HG03039 (cell line): Measurements from ENCODE around the gene TSPAN7.
A peak's percentile ranks its signal among the peaks of the same experiment; 100 is the strongest.

Experiments used
- ATAC-seq: cut with Tn5 transposase; IDR thresholded peaks from one replicate; pipeline ENCODE4 v1.9.1; 2021; ENCODE audit warnings: mild to moderate bottlenecking, moderate library complexity; ENCODE audit not compliant: unreplicated experiment

Gene TSPAN7, protein sequence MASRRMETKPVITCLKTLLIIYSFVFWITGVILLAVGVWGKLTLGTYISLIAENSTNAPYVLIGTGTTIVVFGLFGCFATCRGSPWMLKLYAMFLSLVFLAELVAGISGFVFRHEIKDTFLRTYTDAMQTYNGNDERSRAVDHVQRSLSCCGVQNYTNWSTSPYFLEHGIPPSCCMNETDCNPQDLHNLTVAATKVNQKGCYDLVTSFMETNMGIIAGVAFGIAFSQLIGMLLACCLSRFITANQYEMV

DNA sequence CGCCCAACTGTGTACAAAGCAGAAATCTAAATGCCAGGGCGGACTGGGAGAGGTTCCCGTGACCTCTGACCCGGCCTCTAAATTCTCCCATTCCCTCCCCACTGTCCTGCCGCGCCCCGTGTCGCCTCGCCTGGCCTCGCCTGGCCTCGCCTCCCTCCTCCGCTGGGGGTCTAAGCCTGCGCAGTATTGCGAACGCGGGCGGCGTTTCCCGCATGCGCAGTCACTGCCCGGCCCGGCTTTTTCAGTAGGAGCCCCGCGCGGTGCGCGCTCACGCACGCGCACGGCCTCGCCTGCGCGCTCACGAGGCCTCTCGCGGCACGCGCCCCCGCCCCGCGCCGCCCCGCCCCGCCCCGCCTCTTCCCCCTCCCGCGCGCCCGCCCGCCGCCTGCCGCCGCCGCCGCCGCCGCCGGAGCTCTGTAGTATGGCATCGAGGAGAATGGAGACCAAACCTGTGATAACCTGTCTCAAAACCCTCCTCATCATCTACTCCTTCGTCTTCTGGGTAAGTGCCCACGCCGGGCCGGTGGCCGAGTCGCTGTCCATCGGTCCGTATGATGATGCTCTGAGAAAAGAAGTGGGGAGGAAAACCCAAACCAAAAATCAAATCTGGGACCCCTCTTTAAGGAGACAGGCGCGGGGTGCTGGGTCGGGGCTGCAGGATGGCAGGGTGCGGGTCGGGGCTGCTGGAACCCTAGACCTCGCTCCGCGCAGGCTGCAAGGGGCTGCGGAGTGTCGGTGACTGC lies at the start of gene TSPAN7:
TSPAN7 (plus strand) TSS at position 417 of the 743 bp plus-strand sequence; CDS start at position 422, 5 bp downstream.
- ATAC-seq = peak; percentile 82

DNA sequence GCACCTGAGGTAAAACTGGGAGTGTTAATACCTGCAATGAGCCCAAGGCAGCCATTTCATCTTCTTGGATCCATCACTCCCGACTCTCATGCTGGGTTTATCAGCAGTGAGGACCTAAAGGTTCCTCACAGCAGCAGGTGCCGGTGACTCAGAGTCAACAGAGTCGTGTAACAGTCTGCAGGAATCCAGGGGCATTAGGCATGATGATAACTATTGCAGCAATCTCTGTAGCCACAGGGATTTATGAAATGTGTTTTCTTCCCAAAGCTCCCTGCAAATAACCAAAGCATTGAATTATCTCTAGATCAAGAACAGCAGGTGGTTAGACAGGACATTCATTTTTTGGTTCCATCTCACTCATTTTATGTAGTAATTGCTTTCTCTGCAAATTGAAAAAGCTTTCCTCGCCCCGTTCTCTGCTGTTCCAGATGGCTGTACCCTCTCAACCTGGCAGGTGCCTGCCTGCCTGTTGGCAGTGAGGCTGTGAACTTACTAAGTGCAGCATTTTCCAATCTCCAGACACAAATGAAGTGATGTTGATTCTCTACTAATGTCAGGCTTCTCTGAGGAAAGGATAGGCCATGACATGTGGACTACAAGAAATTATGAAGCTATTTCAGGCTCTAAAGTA lies 48.1 kb upstream of the TSPAN7 start:
- no peak for ATAC-seq

DNA sequence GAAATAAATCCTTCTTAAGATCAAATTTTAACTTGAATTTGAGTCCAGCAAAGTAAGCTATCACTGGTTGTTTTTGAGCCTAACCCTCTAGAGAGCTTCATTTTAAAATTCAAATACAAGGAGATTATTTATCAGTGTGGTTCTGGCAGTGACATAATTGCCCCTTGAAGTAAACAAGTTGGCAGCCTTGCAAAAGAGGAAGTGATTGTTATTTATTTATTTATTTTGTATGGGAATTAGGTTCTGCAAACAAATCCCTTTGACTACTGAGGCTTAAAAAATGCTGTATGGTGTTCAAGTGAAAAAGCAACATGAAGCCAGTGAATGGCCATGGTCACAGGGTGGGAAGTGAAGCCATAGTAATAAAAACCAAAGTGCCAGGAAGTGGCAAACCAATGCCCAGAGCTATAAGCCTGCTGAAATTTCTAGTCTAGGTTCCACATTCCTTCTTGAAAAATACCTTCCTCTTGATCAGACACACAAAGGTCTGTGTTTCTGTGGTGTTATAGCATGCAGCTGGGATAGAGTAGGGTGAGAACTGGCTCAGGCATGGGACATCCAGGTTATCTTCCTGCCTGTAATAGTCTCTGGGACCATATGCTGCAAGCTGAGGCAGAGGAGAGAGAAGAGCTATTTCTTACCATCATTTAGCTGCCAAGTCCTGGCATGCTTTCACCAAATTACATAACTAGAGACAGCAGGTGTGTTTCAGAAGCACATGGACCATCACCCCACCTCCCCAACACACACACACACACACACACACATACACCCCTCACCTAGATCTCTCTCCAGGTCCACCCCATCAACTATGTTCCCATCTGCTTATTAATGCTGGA lies 47.1 kb upstream of the TSPAN7 start:
- ATAC-seq = no peak

GRCh38 chrX:38515291-38515690 lies 46.1 kb upstream of the TSPAN7 start:
- ATAC-seq = no peak

- ATAC-seq = no peak
These were observed 45.1 kb upstream of the TSPAN7 start for GRCh38 chrX:38516196-38516774.

GRCh38 chrX:38519651-38520050 lies 41.7 kb upstream of the TSPAN7 start:
- ATAC-seq = no peak

GRCh38 chrX:38538134-38538533 lies 23.2 kb upstream of the TSPAN7 start:
- ATAC-seq = no peak

DNA sequence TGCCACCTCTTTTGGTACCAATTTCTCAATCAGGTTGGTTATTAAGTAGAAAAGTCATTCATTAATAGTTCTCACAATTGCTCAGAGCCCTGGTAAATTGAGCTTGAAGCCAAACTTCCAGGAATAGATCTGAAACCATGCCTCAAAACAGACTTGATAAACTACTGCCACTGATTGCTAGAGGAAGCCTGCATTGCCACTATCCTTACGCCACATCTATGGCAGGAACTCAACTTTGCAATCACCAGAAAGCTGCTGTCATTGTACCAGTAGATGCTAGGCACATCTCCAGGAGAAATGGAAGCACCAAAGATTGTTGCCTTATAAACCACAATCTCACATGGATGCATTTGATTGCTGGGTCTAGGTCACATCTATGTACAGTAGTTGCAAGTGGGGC lies 21.6 kb upstream of the TSPAN7 start:
- no peak for ATAC-seq

- ATAC-seq = no peak
These were observed 12.8 kb upstream of the TSPAN7 start for GRCh38 chrX:38548508-38548907.

DNA sequence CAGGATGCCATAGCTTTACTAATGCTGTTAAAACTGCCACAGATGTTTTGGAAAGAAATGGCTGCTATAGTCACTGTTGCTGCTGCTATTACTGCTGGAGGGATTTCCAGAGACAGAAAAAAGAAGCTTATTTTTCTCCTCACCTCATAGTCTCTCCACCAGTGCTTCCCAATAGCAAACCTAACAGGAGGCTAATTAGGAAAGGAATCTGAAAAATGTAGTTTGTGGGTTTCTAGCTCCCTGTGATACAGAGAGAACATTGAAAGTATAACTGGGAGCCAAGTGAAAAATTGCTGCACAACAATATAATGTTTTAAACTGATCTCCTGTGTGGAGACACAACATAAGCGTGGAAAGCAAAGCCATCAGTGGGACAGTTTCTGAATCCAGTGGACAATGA lies 8.6 kb upstream of the TSPAN7 start:
- no peak for ATAC-seq

DNA sequence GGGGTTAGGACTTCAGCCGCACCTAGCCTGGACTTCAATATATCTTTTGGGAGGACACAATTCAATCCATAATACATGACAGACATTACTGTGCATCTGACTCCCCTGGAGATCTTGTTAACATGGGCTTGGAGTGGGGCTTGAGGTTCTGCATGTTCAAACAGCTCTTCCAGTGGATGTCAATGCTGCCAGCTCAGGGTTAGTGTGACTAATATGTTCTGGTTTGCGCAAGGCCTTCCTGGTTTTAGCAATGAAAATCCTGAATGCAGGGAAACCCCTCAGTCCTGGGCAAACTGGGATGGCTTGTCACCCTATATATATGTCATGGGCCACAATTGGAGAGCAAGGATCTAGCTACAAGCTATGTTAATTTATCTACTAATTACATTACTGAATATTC lies 2.7 kb upstream of the TSPAN7 start:
- ATAC-seq = no peak

DNA sequence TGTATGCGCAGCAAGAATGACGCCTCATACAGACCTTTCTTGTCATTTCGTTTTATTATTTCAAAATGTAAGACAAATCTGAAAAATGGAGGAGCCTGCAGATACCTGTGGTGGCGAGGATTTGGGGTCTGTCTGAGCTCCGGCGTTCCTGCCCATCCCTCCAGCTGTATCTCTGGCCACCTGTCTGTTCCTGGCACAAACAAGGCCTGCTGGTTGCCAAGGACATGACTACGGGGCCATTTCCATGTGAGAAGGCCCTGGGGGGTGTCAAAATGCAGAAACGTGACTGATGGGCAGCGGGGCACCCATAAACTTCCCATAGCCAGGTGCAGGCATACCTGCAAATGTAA lies 591 bp upstream of the TSPAN7 start:
- no peak for ATAC-seq

DNA sequence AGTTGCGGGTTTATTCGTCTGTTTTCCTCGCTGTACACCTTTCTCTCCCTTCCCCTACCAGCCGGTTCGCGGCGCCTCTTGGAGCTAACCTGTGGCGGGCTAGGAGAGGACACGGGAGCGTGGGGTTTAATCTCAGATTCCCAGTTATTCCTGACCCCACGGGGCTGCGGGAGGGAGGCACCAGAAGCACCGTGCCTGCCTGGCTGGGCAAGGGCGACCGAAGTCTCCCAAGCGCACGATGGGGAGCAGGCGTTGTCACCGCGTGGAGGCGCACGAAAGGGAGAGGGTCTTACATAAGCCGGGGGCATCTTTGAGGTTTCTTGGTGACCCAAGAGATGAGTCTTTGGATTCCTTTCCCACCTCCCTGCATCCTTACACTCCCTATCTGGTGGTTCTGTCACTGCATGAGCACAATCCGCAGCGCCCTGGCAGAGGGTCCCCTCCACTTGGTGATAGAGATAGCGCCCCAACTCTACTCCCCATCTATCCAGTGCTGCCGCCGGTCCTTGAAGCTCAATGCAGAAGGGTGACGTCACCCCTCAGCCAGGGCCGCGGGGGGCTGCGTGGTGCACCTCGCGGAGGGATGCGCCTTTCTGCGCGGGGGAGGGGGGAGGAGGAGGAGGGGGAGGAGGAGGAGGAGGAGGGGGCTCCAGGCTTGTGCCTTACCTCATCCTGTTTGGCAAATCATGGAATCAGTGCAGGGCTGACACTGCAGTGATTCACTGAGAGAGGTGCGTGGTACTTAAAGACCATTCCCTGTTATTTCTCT lies 793 bp downstream of the TSPAN7 start:
- ATAC-seq = no peak

DNA sequence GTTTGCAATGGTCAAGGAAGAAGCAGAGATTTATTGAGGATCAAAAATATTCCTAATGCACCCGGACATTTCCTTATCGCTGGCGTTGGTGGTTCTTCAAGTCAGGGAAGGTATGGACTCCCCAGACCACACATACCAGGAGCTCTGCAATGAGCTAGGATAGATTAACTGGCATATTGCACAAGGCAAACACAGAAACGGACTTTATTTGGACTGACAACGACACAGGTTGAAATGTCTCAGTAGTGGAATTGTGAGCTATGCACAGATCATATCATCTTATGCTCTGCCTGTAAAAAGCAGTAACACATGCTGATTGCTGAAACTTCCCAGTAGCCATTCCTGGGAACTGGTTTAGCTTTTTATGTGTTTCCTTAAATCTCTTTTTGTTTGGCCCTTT lies 1.7 kb downstream of the TSPAN7 start:
- ATAC-seq = no peak

DNA sequence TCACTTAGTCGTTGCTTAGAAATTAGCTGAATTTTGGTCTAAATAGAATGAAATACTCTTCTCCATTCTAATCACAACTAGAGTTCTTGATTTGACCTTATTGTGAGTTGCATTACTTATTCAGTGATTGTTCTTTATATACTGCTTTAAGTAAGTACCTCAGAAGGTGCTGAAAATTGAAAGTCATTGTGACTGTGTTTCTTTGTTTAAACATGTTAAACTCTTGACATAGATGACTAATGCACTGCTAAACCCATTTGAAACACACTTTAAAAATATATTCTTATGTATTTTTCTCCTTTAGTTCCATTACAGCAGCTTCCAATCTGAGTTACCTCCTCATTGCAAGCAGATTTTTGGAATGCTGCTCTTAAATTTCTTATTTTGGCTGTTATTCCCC lies 9.1 kb downstream of the TSPAN7 start:
- no peak for ATAC-seq

GRCh38 chrX:38571058-38571457 lies 9.7 kb downstream of the TSPAN7 start:
- no peak for ATAC-seq

DNA sequence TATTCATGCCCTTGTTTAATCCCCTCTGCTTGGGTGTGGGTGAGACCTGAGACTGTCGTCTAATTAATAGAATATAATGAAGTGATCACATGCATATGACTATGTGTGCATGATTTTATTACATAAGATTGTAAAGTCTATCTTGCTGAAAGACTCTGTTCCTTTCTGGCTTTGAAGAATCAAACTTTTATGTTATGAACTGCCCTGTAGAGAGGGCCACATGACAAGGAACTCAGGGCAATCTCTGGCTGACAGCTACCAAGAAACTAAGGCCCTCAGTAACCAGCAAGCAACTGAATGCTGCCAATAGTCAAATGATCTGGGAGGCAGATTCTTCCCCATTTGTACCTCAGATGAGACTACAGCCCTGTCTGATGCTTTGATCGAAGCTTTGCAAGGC lies 13.5 kb downstream of the TSPAN7 start:
- no peak for ATAC-seq

GRCh38 chrX:38575888-38576287 lies 14.5 kb downstream of the TSPAN7 start:
- no peak for ATAC-seq

- no peak for ATAC-seq
These were observed 16.4 kb downstream of the TSPAN7 start for GRCh38 chrX:38577738-38578137.

GRCh38 chrX:38578167-38578566 lies 16.8 kb downstream of the TSPAN7 start:
- no peak for ATAC-seq
